Measurements from ENCODE around the gene CS. TPM values are rescaled to one million over a fixed set of nuclear protein-coding genes. Genes with fewer than 3 reads are reported as not detected.

CS gene
- total RNA-seq (2022; extraction: Qiagen RNA extraction; ENCODE audit: low read depth), result 147 to 170 TPM (median 156 TPM) in 5 replicates

GRCh38 chr12:56299853-56300643 lies at the start of gene CS:
TSS of gene CS (minus strand) at chr12:56300330. CDS start at chr12:56300201, 129 bp downstream.

DNA sequence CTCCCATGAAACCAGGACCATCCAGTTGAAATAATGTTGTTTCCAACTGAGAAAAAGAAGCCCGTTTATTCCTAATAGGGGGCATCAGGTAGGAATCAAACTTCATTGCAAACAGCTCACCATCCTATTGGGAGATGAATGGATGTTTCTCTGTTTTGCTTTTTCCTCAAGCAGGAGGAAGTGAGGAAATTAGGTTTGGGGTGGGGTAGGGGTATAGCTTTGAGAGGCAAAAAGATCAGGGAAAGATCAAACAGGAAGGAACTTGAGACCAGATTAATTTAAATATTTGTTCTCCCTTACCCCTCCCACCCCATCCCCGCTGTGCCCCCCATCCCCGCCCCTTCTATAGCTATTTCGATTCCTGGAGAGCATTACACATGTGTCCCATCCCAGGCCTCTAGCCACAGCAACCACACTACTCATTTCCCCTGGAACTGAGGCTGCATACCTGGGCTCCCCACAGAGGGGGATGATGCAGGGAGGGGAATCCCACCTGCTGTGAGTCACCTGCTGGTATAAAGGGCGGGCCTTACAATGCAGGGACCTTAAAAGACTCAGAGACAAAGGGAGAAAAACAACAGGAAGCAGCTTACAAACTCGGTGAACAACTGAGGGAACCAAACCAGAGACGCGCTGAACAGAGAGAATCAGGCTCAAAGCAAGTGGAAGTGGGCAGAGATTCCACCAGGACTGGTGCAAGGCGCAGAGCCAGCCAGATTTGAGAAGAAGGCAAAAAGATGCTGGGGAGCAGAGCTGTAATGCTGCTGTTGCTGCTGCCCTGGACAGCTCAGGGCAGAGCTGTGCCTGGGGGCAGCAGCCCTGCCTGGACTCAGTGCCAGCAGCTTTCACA lies 38.4 kb upstream of the CS start, which contains the start of gene IL23A:
Gene IL23A, plus strand, starts transcription at position 577 of the 850 bp plus-strand sequence. Its CDS starts 161 bp downstream, at position 738.

GRCh38 chr12:56333679-56334489 lies 33.8 kb upstream of the CS start, which contains the start of gene PAN2:
TSS of gene PAN2 (minus strand) at chr12:56334000. CDS start at chr12:56333094, 906 bp downstream.

DNA sequence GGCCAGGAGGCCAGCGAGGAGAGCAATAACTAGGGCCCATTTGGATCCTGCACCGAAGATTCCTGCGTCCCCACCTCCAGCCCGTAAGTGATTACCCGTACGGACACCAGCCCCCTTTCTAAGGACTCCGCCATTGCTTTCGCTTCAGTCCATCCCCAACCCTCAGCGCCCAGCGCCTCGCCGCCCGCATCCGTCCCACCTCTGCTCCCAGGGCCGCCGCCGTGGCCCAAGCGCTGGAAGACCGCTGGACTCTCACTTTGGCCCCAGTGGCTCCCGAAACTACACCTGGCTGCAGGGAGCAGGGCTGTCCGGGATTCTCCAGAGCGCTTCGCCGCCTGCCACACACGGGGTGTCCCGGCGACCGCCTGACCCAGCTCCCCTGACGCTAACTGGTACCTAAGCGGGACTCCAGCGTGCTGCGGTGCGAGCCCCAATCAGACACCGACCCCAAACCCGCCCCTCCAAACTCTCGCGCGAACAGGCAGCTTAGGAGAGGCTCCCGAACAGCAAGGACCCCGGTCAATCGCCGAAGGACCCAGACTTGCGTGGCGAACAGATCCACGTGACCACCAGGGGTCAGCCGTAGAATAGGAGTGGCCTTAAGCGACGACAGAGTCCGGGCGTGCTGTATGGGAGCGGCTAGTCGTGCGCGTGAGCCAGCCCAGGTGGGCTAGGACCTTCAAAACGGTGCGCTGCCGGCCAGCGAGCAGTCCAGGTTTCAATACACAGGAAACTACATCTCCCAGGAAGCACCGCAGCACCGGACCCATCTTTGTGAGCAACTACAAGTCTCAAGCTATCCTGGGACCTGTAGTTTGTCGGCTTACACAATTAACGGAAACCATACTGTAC lies 15.7 kb upstream of the CS start, which contains the start of gene CNPY2:
Gene CNPY2, minus strand, starts transcription at position 367 of the 852 bp plus-strand sequence. CDS start 771 bp downstream, outside the sequence.

GRCh38 chr12:56266693-56267442 lies 33.3 kb downstream of the CS start, which contains the start of gene COQ10A:
TSS of gene COQ10A (plus strand) at chr12:56266942. CDS start at chr12:56267119, 177 bp downstream.

DNA sequence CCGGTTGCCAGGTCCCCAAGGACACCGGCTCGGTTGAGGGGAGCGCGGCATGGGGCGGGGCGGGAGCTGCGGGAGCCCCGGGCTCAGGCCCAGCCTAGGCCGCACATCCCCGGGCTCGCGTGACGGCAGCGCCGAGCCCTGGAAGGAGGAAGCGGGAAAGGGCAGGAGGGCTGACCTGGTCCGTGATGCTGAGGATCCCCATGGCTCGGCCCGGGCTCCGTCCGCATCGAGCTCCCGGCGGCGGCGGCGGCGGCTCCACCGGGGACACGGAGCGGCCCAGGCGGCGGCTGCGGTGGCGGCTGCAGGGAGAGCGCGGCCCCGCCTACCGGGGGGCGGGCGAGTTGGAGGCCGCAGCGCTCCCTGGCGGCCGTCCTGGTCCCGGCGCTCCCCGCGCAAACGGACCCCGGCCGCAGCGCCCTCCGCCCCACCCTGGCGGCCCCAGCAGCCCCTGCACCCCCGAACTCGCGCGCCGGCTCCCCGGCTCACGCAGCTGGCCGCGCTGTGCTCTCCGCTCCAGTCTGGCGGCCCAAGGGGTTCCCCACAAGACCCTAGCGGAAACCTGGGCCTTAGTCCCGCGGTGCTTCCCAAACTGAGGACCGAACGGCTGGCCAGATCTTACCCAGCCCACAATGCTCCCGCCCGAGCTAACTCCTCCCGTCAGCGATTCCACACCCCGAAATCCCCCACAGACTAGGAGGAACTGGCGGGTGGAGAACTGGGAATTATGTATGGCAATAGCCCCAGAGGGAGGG lies 41.9 kb downstream of the CS start, which contains the start of gene ANKRD52:
Gene ANKRD52, minus strand, starts transcription at position 317 of the 752 bp plus-strand sequence. Its CDS starts 115 bp downstream, at position 202.

DNA sequence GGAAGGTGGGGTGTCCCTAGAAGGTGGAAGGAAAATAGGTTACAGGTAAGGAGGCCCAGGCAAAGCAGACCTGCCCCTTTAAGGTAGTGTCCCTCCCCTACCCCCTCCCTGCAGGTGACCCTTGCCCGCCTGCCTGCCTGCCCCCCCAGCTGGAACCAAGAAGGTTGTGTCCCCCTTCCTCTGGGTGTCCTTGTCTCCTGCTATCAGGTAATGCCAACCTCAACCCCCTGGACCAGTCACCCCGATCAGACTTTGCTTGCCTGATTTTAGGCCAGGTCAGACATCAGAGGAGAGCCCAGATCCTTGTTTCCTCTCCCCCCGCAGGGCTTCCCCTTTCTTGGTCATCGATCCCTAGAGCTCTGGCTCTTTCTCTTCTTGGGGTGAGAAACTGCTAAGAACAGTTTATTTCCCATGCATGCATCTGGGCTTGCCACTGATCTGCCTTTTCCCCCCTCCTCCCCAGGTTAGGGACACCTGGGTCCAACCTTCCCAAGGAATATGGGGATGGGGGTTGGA lies 70.2 kb downstream of the CS start, which contains the start of gene SLC39A5:
Gene SLC39A5, plus strand, starts transcription at position 136 of the 516 bp plus-strand sequence. CDS start 1,224 bp downstream, outside the sequence.

DNA sequence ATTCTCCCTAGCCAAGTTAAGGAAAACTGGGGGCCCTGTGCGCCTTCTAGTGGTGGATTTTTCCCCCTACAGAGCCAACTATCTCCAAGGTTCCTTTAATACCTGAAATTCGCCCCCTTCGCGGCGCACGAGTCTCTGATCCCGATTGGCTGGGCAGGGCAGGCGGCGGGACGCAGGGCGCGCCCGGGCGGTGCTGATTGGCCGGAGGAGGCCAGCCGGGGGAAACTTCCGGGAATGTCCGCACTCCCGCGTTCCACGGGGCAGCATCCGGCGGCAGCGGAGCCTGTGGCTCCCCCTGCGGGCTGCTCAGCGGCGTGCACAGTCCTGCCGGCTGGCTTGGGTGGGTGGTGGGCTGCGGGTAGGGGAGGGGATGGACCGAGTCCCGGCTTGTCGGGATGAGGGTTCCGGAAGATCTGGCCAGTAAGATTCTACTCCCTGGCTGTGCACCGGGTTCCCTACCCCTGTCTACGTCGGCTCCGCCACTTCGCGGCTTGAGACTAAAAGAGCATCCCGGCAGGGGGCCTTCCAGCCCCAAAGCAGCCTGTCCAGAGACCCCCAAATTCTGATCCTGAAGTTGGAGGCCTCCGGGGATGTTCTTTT lies 75.9 kb downstream of the CS start, which contains the start of gene NABP2:
Gene NABP2, plus strand, starts transcription at position 241 of the 600 bp plus-strand sequence. CDS start 515 bp downstream, outside the sequence.

DNA sequence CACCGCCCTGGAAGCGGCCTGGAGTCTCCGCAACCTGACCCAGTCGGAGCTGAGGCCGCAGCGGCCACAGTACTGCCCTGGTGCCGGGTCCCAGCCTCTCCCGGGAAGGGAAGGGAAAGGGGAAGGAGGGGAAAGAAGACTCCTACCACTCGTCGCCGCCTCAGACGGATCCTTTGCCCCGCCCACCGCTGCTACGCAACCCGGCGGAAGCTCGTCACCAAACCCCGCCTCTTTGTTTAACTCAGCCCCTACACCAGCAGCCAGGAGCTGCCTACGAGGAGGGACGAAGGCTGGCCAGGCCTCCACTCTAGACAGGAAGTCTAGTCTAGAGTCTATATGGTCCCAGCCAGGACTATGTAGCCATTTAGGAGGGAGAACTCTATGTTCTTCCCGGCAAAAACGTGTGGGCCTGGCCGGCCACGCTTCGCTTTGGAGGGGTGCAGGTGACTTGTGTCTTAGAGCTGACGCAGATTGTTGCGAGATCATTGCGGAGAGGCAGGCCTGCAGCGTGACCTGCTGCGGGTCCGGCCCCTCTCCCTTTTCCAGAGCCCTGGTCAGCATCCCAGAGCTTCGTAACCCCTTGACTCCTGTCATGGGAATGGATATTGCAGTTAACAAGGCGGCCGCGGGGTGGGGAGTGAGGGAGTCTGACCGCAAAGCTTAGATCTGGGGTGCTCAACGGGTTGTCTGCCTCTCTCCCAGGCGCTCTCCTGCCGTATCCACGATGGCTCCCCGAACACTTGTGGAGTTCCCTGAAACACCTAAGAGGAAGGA lies 78.2 kb downstream of the CS start, which contains the start of gene RNF41:
Gene RNF41, minus strand, starts transcription at position 166 of the 774 bp plus-strand sequence. CDS start 7,875 bp downstream, outside the sequence.

Other genes starting within 250 kb of the CS start
- gene ERBB3, start 220.2 kb downstream of the CS start, total RNA-seq (2022; extraction: Qiagen RNA extraction; ENCODE audit: low read depth), result 1.4 to 2.8 TPM (median 1.6 TPM) in 5 replicates
- gene PA2G4, start 195.8 kb downstream of the CS start, total RNA-seq (2022; extraction: Qiagen RNA extraction; ENCODE audit: low read depth), result 303 to 383 TPM (median 320 TPM) in 5 replicates
- gene RPL41, start 183.7 kb downstream of the CS start, total RNA-seq (2022; extraction: Qiagen RNA extraction; ENCODE audit: low read depth), result 4,992 to 6,106 TPM (median 5,652 TPM) in 5 replicates
- gene ZC3H10, start 182.1 kb downstream of the CS start, total RNA-seq (2022; extraction: Qiagen RNA extraction; ENCODE audit: low read depth), result 2.2 to 3.8 TPM (median 3.1 TPM) in 5 replicates
- 62.8 to 69.8 TPM (median 63.7 TPM) in 5 replicates for gene ESYT1, start 172.1 kb downstream of the CS start, total RNA-seq (2022; extraction: Qiagen RNA extraction; ENCODE audit: low read depth)
- gene MYL6B, start 147.7 kb downstream of the CS start, total RNA-seq (2022; extraction: Qiagen RNA extraction; ENCODE audit: low read depth), result 66.1 to 86.2 TPM (median 83.4 TPM) in 5 replicates
- 2,112 to 2,769 TPM (median 2,181 TPM) in 5 replicates for gene MYL6, start 142.0 kb downstream of the CS start, total RNA-seq (2022; extraction: Qiagen RNA extraction; ENCODE audit: low read depth)
- 32.3 to 42.9 TPM (median 37.8 TPM) in 5 replicates for gene SMARCC2, start 110.8 kb downstream of the CS start, total RNA-seq (2022; extraction: Qiagen RNA extraction; ENCODE audit: low read depth)
- 20.9 to 27.7 TPM (median 25.3 TPM) in 5 replicates for gene RNF41, start 78.4 kb downstream of the CS start, total RNA-seq (2022; extraction: Qiagen RNA extraction; ENCODE audit: low read depth)
- gene NABP2, start 76.0 kb downstream of the CS start, total RNA-seq (2022; extraction: Qiagen RNA extraction; ENCODE audit: low read depth), result 55.5 to 65.1 TPM (median 61.3 TPM) in 5 replicates
- gene SLC39A5, start 70.3 kb downstream of the CS start, total RNA-seq (2022; extraction: Qiagen RNA extraction; ENCODE audit: low read depth), result 0.13 TPM in 1 of 5 replicates, not detected in the others
- gene ANKRD52, start 41.9 kb downstream of the CS start, total RNA-seq (2022; extraction: Qiagen RNA extraction; ENCODE audit: low read depth), result 40.5 to 51.3 TPM (median 45.3 TPM) in 5 replicates
- 17.7 to 20.7 TPM (median 19.9 TPM) in 5 replicates for gene COQ10A, start 33.4 kb downstream of the CS start, total RNA-seq (2022; extraction: Qiagen RNA extraction; ENCODE audit: low read depth)
- 103 to 164 TPM (median 154 TPM) in 5 replicates for gene CNPY2, start 15.7 kb upstream of the CS start, total RNA-seq (2022; extraction: Qiagen RNA extraction; ENCODE audit: low read depth)
- 15.0 to 16.0 TPM (median 15.7 TPM) in 5 replicates for gene PAN2, start 33.7 kb upstream of the CS start, total RNA-seq (2022; extraction: Qiagen RNA extraction; ENCODE audit: low read depth)
- gene IL23A, start 38.6 kb upstream of the CS start, total RNA-seq (2022; extraction: Qiagen RNA extraction; ENCODE audit: low read depth), result 0.29 to 1.2 TPM (median 0.56 TPM) in 5 replicates
- gene STAT2, start 59.8 kb upstream of the CS start, total RNA-seq (2022; extraction: Qiagen RNA extraction; ENCODE audit: low read depth), result 11.5 to 14.8 TPM (median 12.1 TPM) in 5 replicates
- gene APOF, start 62.5 kb upstream of the CS start, total RNA-seq (2022; extraction: Qiagen RNA extraction; ENCODE audit: low read depth), result not detected in 5 replicates
- 37.7 to 39.6 TPM (median 38.6 TPM) in 5 replicates for gene TIMELESS, start 149.1 kb upstream of the CS start, total RNA-seq (2022; extraction: Qiagen RNA extraction; ENCODE audit: low read depth)
- 0.14 to 0.26 TPM (median 0.20 TPM) in 3 of 5 replicates, not detected in the others for gene MIP, start 154.3 kb upstream of the CS start, total RNA-seq (2022; extraction: Qiagen RNA extraction; ENCODE audit: low read depth)
- gene SPRYD4, start 168.2 kb upstream of the CS start, total RNA-seq (2022; extraction: Qiagen RNA extraction; ENCODE audit: low read depth), result 1.7 to 2.0 TPM (median 1.8 TPM) in 5 replicates
- 0.12 to 0.25 TPM (median 0.17 TPM) in 5 replicates for gene GLS2, start 187.8 kb upstream of the CS start, total RNA-seq (2022; extraction: Qiagen RNA extraction; ENCODE audit: low read depth)
- 10.4 to 16.3 TPM (median 14.0 TPM) in 5 replicates for gene RBMS2, start 221.5 kb upstream of the CS start, total RNA-seq (2022; extraction: Qiagen RNA extraction; ENCODE audit: low read depth)

Data from A549 treated with CpdA at 1 μM for 4 hours (cell line).